CD4-positive, alpha-beta T cell treated with Interleukin-2 at 100 ng/mL for 4 hours (primary cell): ENCODE results near the gene GPX7.
A peak's percentile ranks its signal among the peaks of the same experiment; 100 is the strongest.

Source experiments
- DNase-seq: peaks from one replicate; pipeline ENCODE4 v3.0.0-alpha.2; 2020; ENCODE audit warnings: low spot score

GPX7 gene

DNA sequence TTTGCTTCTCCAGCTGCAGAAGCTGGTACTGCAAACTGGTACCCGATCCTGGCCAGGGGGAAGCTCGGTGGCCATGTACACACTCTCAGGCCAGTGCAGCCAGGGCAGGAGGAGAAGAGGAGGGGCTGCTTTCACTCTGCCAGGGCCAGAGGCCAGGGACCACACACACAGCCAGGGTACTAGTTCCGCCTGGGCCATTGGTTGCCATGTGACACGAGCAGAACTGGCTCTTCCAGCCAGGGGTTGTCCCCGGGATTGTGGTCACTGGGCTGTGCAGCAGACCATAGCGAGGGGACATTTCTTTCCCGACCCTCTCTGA, 27.1 kb downstream of the GPX7 start:
- DNase-seq = no peak

- DNase-seq = no peak
Observed at GRCh38 chr1:52629667-52630066, 27.5 kb downstream of the GPX7 start.

DNA sequence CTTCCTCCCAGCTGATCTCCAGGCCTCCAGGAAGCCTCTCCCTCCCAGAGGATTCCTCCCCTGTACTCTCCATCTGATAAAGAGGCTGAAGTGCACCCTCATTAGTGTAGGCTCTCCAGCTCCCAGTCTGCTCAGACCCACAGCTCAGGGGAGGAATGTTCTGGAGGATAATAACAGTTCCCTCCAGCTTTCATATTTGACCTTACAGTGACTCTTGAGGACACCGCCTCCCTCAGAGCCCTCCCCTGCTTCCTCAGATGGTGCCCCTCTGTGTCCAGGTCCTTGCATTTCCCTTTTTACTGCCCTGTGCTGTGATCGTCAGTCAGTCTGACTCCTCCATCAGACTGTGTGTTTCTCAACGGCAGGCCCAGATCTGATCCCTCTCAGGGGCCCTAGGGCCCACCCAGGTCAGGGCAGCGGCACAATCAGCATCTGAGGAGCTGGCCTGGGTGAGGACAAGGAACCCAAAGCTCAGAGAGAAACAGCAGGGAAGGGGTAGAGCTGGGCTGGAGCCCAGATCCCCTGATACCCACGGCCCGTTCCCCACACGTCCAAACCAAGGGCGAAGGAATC, 29.7 kb downstream of the GPX7 start:
- DNase-seq = no peak

GRCh38 chr1:52632732-52633290, 30.6 kb downstream of the GPX7 start, which contains the start of gene SHISAL2A:
SHISAL2A (plus strand) TSS chr1:52633168; CDS start chr1:52633494, 326 bp downstream.
- DNase-seq = peak; percentile 63

- DNase-seq = peak; percentile 31
Observed at GRCh38 chr1:52633291-52633754, 31.2 kb downstream of the GPX7 start.

- peak; percentile 27 for DNase-seq
Observed at GRCh38 chr1:52634111-52634510, 31.9 kb downstream of the GPX7 start.

GRCh38 chr1:52635321-52636089, 33.3 kb downstream of the GPX7 start:
- peak; percentile 51 for DNase-seq

- DNase-seq = peak; percentile 86
Observed at GRCh38 chr1:52636721-52637695, 34.8 kb downstream of the GPX7 start.

DNA sequence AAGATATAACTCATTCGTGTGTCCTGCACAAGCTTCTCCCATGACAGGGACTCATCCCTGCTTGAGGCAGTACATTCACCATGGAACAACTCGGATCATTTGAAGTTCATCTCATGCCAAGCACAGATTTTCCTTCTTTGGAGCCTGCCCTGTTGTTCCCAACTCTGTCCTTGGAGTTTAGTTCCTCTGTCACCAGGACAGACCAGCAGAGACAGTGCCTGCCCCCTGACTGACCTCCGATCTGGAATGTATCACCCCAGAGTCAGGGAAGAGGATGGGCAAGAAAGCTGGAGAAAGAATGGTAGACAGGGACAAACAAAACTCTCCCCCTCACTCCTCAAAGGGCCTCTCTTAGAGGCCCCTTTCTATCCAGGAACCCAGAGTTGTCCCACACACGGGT, 35.8 kb downstream of the GPX7 start:
- DNase-seq = no peak

DNA sequence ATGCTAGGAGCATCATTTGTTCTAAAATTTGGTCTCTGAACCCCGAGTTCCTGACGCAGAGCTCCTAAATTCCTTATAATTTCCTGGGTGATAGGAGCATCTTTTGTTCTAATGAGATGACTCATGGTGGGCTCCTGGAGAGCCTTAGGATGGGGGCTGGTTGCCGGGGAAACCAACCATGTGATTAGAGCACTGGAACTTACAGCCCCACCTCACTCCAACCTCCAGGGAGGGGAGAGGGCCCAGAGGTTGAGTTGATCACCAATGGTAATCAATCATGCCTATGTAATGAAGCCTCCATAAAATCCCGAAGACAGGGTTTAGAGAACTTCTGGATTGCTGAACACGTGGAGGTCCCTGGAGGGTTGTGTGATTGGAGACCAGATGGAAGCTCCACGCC, 38.5 kb downstream of the GPX7 start:
- no peak for DNase-seq

DNA sequence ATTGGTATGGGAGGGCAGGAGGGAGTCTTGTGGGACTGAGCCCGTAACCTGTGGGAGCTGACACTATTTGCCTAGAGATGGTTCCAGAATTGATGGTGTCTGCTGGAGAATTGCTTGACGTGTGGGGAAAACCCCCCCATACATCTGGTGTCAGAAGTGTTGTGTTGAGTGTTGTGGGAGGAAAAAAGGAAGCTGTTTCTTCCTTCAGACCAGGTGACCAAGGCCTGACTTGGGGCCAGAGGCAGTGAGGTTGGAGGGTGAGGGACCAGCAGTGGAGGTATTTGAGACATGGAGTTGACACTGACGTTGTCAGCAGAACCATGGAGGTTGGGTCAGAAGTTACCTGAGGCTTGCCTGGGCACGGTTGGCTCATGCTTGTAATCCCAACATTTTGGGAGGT, 39.1 kb downstream of the GPX7 start:
- no peak for DNase-seq

DNA sequence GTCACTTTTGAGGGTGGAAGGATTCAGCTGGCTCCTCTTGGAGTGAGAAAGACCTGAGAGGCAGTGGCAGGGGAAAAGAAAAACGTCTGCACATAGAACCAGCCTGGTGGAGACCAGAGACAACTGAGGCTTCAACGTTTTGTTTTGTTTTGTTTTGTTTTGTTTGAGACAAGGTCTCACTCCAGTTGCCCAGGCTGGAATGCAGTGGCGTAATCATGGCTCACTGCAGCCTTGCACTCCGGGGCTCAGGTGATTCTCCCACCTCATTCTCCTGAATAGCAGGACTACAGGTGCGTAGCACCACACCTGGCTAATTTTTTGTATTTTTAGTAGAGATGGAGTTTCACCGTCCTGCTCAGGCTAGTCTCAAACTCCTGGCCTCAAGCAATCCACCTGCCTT, 43.1 kb downstream of the GPX7 start:
- DNase-seq = no peak

DNA sequence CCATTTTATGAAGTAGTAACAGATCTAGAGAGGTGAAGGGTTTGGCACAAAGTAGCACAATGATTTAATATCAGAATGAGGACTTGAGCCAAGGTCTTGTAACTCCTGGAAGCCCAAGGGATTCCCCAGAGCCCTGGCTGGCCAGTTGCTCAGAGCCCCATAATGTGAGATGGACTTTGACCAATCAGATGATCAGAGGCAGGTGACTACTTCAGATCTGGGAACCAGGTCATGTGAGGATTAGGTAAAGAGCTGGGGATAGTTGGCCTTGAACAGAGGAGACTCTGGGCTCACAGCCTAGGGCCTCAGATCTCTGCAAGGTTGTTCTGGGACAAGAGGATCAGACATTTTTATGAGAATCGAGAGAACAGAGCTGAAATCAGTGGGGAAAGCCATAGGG, 49.7 kb downstream of the GPX7 start:
- no peak for DNase-seq

- DNase-seq = no peak
Observed at GRCh38 chr1:52653207-52653849, 51.2 kb downstream of the GPX7 start.

DNA sequence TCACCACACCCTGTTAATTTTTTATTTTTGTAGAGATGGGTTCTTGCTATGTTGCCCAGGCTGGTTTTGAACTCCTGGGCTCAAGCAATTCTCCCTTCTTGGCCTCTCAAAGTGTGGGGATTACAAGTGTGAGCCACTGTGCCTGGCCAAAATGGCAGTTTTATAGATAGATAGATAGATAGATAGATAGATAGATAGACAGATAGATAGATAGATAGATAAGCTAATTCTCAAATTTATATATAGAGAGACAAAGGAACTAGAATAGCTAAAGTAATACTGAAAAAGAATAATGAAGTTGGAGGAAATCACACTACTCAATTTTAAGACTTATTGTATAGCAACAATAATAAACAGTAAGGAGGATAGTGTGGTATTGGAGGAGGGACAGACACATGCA, 51.9 kb downstream of the GPX7 start:
- DNase-seq = no peak

DNA sequence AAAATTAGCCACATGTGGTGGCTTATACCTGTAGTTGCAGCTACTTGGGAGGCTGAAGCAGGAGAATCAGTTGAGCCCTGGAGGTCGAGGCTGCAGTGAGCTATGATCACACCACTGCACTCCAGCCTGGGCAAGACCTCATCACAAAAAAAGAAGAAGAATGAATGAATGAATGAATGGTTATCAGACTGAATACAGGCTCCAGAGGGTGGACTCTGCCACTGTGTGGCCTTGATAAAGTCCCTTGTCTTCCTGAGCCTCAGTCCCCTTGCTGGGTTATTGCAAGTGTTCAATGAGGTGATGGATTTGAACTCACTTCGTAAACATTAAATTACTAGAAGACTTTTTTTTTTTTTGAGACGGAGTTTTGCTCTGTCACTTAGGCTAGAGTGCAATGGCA, 55.5 kb downstream of the GPX7 start:
- DNase-seq = no peak
